ENCODE results near the gene ANXA10. TPM values are rescaled to one million over a fixed set of nuclear protein-coding genes. Genes with fewer than 3 reads are reported as not detected.
A peak's percentile ranks its signal among the peaks of the same experiment; 100 is the strongest.
"Not testable (repeated sequence)": the region's sequence is repeated elsewhere in the genome, so short reads cannot be mapped to it uniquely, and the experiment has no call there.

The ANXA10 gene
- total RNA-seq, 1 donor, result not detected

GRCh38 chr4:168153596-168154440, 61.5 kb downstream of the ANXA10 start:
- peak; percentile 3 to 81 (median 64) for DNase-seq (ENCODE audit: low read depth in 2 of 3, low spot score in 2 of 3)

DNA sequence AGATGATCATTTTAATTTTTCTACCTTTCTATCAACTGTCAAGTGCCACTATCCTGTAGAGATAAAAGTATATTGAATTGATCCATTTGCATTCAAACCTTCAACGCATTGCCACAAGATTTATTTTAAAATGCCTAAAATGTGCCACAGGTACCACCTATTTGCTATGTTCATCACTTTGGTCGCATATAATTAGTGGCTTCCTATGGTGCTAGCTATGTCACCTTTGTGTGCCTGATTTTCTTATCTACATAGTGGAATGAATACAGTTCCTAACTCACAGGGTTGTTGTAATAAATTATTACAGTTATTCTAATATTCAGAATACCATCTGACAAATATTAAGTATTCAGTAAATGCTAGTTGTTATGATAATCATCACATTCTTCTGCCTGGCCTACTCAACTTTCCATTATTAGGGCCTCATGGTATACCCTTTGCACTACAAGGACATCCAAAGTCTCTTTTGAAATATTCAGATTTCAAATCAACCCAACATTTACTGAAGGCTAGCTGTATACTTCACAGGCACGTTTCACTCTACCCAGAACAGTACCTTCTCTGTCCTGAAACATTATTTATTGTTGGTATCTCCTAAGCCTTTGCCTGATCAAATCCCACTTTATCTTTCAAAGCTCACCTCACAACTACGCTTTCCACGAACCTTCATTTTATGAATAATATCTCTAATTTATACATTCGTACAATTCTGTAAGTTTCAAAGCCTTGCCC, 62.4 kb downstream of the ANXA10 start:
- no peak for DNase-seq (ENCODE audit: low read depth in 2 of 3, low spot score in 2 of 3)

DNA sequence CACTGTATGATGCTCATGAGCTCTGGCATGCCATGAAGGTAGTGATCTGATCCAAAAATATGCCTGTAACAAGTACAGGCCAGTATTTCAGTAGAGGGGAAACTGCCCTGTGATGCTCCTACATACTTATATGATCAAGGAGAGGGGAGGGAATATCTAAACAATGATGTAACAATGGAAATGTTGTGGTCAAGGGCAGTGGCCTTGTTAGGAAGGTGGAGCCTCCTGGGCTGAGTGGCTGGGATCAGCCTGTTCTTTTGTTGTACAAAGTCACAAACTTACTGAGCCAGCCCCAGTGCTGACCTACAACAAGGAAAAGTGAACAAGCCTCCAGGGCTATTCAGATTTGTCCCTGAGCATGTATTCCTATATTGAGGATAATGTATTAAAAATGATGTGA, 70.3 kb downstream of the ANXA10 start:
- no peak for DNase-seq (ENCODE audit: low read depth in 2 of 3, low spot score in 2 of 3)

- DNase-seq (ENCODE audit: low read depth in 2 of 3, low spot score in 2 of 3), result no peak
These were observed 70.8 kb downstream of the ANXA10 start for GRCh38 chr4:168163106-168163505.

GRCh38 chr4:168164045-168164444, 71.7 kb downstream of the ANXA10 start:
- no peak for DNase-seq (ENCODE audit: low read depth in 2 of 3, low spot score in 2 of 3)

- no peak for DNase-seq (ENCODE audit: low read depth in 2 of 3, low spot score in 2 of 3)
These were observed 72.7 kb downstream of the ANXA10 start for GRCh38 chr4:168164915-168165548.

DNA sequence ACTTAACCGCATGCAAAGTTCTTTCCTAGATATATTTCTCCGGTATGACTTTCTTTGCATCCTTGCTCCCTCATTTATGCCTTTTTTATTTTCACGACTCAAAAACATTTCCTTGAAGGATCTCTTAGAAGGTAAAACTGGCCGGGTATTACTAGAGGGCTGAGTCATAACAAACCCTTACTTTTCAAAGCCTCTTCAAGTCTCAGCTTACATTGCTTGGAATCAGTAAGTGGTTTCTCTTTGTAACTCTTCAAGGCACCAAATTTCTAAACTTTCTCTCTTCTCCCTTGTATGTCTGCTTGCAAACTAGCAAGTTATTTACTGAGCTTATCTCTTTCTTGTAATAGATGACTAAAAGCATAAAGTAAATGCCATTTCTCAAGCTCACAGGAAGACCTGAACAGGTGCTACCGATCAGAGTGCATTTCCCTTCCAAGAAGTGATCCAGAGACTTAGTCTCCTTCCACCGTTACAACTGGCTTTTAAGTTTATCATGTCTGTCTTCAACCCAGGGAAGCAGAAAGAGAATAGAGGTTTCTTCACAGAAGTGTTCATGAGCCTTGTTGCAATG, 75.5 kb downstream of the ANXA10 start:
- DNase-seq (ENCODE audit: low read depth in 2 of 3, low spot score in 2 of 3), result no peak

DNA sequence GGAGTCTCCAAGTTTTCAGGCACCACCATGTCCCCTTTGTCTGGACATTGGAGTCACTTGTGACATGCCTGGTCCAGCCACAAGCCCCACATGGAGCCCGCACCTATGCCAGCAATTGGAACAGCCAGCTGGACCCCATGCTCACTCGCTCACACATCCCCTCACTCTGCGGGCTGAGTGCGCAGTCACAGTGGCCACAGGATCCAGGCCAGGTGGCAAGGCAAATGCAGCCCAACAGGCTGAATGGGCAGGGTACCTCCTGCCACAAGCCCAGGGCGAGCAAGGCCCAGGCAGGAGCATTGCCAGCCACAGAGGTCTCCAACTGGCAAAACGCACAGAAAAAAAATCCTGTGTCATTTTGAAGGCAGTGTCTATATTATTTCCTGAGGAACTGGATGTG, 82.0 kb downstream of the ANXA10 start:
- DNase-seq (ENCODE audit: low read depth in 2 of 3, low spot score in 2 of 3), result no peak

DNA sequence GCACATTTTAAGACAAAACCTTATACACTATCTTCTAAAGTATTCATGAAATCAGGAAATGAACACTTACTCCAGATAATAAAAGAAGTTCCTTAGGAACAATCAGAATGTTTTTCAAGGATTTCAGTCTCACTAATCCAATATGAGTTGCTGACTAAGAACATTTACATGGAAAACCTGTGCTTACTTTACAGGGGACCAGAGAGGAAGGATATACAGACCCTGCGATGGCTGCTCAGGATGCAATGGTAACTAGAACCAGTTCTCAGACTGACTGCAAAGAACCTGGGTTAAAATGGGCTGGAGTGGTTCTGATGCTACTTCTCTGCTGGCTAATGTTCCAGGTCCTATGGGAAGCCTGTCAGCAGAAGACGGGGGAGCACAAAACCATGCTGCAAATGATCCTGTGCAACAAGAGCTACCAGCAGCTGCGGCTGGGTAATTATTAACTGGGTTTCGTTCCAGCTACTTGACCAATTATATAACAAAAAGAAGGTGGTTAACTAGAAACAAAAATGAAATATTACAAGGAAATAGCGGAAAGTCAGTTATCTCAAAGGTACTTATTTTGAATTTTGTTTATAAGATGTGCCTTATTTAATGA, 85.3 kb downstream of the ANXA10 start:
- DNase-seq (ENCODE audit: low read depth in 2 of 3, low spot score in 2 of 3), result no peak

DNA sequence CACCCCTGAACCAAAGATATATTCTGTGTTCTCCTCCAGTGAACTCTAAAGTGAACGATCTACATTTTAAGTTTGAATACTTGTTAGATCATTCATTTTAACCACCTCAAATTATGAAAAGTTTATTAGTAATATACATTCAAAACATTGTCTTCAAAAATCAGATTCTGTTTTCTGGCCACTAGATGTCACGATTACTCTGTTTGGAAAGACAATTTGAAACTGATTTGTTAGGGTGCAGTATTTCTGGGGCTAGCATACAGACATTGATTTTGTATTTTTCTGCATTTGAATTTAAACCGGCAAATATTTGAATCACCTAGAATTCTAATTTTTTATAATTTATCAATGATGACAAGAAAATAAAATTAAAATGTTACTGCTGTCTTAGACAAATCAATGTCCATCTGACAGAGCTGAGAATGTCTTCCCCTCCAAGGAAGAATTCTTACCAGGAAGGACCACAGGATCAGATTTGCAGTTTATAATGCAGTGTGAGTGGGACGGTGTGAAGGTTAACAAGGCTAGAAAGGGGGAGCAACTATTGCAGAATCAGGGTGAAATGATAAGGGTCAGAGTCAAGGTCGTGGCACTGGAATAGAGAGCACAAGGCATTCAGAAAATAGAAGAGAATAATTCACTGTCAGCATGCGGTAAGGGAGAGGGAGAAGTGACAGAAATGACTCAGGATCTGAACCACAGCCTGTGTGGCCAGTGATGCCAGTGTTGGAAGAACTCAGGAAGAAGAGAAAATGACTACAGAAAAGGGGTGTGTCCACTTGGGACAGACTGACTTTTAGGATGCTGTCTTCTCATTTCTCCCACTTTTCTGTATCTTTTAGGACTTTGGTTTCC, 91.6 kb downstream of the ANXA10 start:
- peak in 2 of 3 donors; percentile 13 to 60 for DNase-seq (ENCODE audit: low read depth in 2 of 3, low spot score in 2 of 3)

DNA sequence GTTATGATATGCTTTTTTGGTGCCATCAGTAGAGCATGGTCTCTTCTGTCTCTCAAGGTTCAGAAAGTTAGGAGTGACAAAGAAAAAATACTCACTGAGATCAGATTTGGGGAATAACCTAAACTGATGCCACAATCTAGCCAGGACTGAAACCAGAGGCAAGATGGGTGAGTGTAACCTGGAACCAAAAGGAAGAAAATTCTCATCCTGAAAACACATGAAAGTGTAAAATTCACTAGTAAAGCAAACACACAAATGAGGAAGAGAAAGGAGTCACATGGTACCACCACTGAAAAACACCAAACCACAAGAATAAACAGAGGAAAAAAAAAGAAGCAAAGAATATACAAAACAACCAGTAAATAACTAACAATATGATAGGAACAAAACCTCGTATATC, 96.4 kb downstream of the ANXA10 start:
- no peak for DNase-seq (ENCODE audit: low read depth in 2 of 3, low spot score in 2 of 3)

- DNase-seq (ENCODE audit: low read depth in 2 of 3, low spot score in 2 of 3), result no peak
These were observed 105.6 kb downstream of the ANXA10 start for GRCh38 chr4:168197926-168198325.

DNA sequence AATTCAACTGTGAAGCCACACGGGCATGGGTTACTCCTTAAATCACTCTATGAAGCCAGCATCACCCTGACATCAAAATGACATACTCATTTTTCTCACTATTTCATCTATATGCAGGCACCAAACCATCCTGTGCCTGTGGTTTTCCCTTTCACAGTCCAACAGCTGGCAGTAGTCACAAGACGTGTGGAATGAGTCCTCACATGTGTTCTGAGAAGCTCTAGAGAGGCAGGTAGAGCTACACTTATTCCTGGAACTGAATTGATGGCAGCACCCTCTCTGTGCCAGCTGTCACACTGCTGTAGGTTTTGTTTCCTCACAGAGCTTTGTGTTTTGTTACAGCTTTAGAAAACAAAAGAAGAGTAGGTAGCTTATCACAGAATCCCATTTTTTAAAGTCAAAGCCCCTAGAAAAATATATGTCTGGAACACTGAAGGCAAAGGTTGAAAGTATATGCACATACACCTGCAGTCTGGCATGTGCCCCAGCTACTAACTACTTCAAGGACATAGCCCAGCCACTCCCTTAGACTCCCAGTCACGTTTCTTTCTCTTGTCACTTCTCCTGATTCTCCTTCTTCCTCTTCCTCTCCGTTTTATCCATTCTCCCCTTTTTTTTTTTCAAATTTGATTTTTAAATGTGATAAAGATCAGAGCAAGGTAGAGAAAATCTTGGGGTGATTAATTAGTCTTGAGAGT, 107.1 kb downstream of the ANXA10 start:
- DNase-seq (ENCODE audit: low read depth in 2 of 3, low spot score in 2 of 3), result no peak

DNA sequence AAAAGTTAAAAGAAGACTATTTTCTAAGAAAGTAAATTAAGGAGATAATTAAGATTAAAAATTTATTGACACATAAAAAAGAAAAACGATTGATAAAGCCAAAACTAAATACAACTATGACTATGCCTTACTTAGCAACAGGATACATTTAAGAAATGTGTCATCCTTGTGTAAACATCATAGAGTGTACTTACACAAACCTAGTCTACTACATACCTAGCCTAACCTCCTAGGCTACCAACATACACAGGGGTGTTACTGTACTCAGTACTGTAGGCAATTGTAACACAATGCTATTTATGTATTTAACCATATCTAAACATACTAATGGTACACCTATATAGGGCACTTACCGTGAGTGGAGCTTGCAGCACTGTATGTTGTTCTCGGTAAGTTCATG, 108.3 kb downstream of the ANXA10 start:
- no peak for DNase-seq (ENCODE audit: low read depth in 2 of 3, low spot score in 2 of 3)

DNA sequence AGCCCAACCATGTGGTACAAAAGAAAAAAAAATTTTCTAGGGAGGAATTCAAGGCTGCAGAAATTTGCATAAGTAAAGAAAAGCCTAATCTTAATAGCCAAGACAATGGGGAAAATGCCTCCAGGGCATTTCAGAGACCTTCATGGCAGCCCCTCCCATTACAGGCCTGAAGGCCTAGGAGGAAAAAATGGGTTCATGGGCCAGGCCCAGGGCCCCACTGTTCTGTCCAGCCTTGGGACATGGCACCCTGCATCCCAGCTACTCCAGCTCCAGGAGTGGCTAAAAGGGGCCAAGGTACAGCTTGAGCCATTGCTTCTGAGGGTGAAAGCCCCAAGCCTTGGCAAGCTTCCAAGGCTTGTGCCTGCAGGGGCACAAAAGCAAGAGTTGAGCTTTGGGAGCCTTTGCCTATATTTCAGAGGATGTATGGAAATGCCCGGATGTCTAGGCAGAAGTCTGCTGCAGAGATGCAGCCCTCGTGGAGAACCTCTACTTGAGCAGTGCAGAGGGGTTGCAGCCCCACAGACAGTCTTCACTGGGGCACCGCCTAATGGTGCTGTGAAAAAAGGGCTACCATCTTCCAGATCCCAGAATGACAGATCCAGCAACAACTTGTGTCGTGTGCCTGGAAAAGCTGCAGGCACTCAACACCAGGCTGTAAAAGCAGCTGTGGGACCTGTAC, 111.0 kb downstream of the ANXA10 start:
- DNase-seq (ENCODE audit: low read depth in 2 of 3, low spot score in 2 of 3), result no peak

DNA sequence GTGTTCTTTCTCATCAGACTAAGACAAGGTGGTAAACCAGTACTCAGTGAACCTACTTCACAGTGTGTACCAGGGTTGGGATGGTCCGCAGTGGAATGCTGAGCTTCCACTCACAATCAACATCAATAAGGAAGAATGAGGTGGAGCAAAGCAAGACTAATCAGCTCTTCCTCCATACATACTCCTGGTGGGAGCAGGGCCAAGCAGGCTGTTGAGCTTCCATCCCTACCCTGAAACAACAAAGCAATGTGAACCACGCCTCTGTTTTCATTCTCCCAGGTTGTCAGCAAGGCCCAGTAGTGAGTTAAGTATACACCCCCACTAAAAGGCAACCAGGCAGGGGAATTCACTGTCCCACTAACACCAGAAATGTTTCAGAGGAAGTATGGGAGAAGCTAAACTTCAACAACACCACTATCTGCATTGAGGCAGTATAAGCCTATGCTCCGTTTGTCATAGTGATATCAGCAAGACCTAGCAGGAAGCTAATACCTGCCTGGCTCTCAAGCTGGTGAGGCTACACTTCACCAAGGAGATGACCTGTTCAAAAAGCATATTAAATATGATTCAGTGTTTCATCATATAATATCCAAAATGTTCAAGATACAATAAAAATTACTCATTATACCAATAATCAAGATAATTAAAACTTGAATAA, 116.7 kb downstream of the ANXA10 start:
- DNase-seq (ENCODE audit: low read depth in 2 of 3, low spot score in 2 of 3), result no peak

- peak in 1 of 3 donors; percentile 40 for DNase-seq (ENCODE audit: low read depth in 2 of 3, low spot score in 2 of 3)
These were observed 120.3 kb downstream of the ANXA10 start for GRCh38 chr4:168212656-168213055.

DNA sequence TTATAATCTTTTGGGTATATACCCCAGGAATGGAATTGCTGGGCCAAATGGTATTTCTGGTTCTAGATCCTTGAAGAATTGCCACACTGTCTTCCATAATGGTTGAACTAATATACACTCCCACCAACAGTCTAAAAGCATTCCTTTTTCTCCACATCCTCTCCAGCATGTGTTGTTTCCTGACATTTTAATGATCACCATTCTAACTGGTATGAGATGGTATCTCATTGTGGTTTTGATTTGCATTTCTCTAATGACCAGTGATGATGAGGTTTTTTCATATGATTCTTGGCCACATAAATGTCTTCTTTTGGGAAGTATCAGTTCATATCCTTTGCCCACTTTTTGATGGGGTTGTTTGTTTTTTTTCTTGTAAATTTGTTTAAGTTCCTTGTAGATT, 121.2 kb downstream of the ANXA10 start:
- DNase-seq (ENCODE audit: low read depth in 2 of 3, low spot score in 2 of 3), result not testable (repeated sequence)

Measured in hematopoietic multipotent progenitor cell (in vitro differentiated cells).